ENCODE data around the gene TLX2.
A peak's percentile ranks its signal among the peaks of the same experiment; 100 is the strongest.

Gene TLX2

DNA sequence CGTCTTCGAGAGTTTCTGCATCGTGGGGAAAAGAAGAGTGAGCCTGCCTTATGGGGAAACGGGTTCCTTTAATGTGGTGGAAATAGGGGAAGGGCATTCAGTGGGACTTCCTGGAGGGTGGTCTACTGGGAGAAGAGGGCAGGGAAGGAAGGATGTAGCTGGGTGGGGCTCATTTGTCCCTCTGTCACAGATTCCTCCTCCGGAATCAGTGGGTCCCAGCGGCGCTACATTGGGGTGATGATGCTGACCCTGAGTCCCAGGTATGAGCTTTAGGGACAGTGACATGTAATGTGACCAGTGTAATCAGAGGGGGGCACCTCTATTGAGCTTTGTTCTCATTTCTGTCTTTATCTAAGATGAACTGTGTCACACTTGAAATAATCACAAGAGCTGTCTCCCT lies 17.4 kb downstream of the TLX2 start:
- DNase-seq (ENCODE audit: low spot score) (no peak), FAIRE-seq (no peak)

GRCh38 chr2:74532222-74532621 lies 18.0 kb downstream of the TLX2 start:
- DNase-seq (ENCODE audit: low spot score) (no peak), FAIRE-seq (no peak)

GRCh38 chr2:74533464-74533863 lies 19.2 kb downstream of the TLX2 start:
- FAIRE-seq (no peak), DNase-seq (ENCODE audit: low spot score) (no peak)

- no peak for DNase-seq (ENCODE audit: low spot score)
- FAIRE-seq: no peak
These were observed 20.2 kb downstream of the TLX2 start for GRCh38 chr2:74534411-74534810.

DNA sequence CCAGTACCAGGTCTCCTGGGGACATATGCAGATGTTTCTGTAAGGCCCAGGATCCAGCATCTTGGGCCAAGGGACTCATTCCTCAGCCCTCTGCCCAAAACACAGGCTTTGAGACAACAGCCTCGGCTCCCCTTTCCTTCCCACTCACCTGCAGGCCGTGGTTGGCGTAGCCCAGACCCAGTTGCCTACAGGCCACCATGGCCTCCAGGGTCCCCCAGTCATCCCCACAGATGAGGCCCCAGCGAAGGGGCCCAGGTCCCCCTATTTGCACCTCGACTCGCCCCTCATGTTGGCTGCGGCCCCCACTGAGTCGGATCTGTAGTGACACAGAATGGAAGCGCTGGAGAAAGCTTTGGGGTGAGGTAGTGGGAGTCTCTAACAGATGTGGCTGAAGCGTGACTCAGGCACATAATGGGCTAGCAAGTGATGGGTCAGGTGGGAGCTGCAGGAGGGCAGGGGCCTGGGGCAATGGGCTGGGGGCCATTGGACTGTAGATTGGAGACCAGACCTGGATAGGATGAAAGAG lies 21.3 kb downstream of the TLX2 start:
- no peak for FAIRE-seq
- no peak for DNase-seq (ENCODE audit: low spot score)

GRCh38 chr2:74536166-74536950 lies 22.1 kb downstream of the TLX2 start:
- FAIRE-seq (no peak), DNase-seq (ENCODE audit: low spot score) (no peak)

GRCh38 chr2:74537140-74537539 lies 22.9 kb downstream of the TLX2 start:
- no peak for FAIRE-seq
- DNase-seq (ENCODE audit: low spot score): no peak

DNA sequence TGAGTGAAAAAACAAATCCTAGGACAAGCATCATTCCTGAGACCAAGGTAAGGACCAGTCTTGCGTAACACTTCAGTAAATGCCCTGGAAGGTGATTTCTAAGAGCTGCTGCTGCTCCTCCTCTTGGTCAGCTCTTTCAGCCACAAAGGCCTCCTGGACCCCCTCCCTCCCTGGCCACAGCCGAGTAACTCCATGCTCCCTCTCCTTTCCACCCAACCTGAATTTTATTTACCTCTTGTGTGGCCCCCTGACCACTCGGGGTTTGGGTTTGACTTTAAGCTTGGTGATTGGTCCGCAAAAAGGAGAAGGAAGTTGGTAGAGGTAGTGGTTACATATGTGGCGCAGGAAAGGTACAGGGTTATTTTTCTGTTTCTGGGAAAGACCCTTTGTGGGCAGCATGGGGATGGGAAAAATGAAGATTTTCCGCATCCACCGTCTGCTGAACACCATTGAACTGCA lies 24.7 kb downstream of the TLX2 start:
- no peak for FAIRE-seq
- no peak for DNase-seq (ENCODE audit: low spot score)

GRCh38 chr2:74540291-74540690 lies 26.0 kb downstream of the TLX2 start:
- FAIRE-seq: no peak

GRCh38 chr2:74542978-74543377 lies 28.7 kb downstream of the TLX2 start:
- FAIRE-seq (no peak), DNase-seq (ENCODE audit: low spot score) (no peak)

More at GRCh38 chr2:74540291-74540690, 26.0 kb downstream of the TLX2 start:
- DNase-seq (ENCODE audit: low spot score): no peak

DNA sequence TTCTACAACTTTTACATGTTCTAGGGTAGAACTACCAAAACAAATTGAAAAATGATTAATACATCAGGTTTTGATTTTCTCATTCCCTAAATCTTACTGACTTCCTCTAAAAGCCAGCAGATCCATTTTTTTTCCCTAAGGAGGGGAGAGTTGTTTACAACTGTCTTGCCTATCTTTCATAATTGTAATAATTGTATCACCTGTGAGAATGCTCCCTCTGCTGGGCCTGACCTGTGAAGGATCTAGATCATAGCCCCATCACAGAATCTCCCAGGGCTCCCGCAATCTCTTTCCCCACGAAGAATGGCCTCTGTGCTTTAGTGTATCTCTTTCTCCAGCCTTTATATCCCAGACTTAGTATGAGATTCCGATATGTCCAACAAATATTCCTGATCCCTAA lies 30.4 kb downstream of the TLX2 start:
- FAIRE-seq: no peak

DNA sequence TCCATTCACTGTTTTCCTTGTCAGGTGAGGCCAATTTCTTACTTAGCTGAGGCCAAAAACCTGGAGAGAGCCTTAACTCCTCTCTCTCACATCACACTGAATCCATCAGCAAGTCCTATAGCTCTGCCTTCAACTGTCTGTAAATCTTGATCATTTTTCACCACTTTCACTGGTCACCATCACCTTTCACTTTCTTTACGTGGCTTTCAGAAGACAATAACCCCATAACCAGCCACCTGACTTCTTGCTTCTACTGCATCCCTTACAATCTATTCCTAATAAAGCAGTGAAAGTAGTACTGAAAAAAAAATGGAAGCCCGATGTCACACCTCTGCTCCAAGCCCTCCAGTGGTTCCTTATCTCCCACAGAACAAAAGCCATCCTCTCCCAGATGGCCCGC lies 31.8 kb downstream of the TLX2 start:
- DNase-seq (ENCODE audit: low spot score) (no peak), FAIRE-seq (no peak)

More for the DNA sequence above, 30.4 kb downstream of the TLX2 start:
- DNase-seq (ENCODE audit: low spot score): no peak

DNA sequence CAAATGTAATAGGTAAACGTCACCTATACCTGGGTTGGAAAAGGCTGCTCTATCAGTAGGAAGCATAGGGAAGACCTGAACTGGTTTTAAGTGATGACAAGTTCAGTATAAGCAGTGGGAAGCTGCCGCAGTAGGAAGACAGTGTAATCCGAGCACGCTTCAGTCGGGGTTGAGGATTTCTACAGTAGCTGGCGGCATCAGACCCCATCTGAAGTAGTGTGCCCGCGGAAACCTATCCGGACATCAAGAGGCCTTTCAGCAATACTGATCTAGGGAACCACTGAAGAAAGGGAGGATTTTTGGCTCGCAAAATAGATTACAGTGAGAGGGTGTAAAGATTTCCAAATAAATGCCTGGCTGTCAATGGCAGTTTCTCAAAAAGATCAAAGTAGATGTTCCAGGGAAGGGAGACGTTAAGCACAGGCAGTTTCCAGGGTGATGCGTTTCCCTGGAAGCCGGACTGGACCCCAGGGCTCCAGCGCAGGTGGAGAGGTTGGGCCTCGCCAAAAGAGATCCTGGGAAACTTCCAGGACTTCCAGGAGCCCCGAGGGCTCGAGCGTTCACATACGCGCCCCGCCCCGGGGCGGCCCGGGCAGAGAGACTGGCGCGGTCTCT lies 34.1 kb downstream of the TLX2 start:
- no peak for DNase-seq (ENCODE audit: low spot score)
- no peak for FAIRE-seq

- FAIRE-seq: no peak
- DNase-seq (ENCODE audit: low spot score): peak; percentile 90
These were observed 34.9 kb downstream of the TLX2 start for GRCh38 chr2:74548900-74549826.

DNA sequence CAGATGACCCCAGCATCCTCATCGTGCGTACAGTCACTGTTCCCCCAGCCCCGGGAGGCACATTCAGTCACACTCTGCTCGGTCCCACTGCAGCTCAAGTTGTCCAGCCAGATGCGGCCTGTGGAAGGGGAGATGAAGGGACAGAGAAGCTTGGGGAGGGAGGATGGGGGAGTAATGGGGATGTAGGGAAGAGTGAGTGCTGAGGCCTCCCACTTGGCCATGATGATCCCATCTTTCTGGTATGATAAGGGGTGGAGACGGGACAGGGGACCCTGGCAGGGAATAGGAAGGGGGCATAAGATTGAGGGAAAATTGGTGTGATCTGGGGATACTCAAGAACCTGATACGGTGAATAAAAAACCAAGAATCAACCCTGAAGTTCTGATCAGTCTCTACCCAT lies 36.0 kb downstream of the TLX2 start:
- peak; percentile 23 for FAIRE-seq
- DNase-seq (ENCODE audit: low spot score): no peak

- DNase-seq (ENCODE audit: low spot score) (no peak), FAIRE-seq (no peak)
These were observed 37.3 kb downstream of the TLX2 start for GRCh38 chr2:74551530-74551929.

DNA sequence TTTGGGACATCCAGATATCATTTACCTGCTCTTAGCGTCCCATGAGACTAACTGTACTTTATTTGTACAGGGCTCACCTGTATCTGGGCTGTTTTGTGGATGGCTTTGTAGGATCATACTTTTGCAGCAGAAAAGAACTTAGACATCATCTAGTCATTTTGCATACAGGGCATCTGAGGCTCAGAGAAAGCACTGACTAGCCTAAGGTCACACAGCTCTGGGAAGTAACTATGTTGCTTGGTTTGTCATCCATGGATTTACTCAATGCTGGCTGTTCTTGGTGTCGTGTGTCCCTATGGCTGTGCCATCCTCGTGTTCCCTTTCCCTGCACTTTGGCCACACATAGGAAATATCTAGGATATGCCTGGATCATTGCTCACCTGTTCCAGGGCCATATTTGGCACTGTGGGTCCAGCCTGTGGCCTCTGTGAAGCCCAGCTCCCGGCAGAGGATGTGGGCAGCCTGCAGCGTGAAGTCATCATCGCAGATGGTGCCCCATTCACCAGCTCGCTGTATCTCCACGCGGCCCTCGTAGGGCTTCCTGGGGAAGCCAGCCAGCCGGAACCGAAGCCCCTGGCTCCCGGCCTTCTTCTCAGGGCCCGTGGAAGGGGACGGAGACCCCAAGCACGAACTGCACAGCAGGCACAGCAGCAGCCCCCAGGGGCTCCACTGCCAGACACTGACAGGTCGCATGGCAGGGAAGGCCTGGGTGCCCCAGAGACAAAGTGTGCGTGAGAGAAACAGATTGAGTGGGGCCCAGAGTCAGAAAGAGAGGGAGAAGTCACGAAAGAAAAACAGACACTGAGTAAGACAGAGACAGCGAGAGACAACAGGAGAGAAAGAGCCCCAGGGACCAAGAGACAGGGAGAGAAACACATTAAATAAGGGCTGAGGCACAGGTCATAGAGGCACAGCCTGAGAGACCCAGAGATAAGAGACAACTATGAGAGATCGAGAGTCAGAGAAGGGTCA lies 38.0 kb downstream of the TLX2 start:
- FAIRE-seq: no peak
- DNase-seq (ENCODE audit: low spot score): no peak

- DNase-seq (ENCODE audit: low spot score): no peak
- no peak for FAIRE-seq
These were observed 38.9 kb downstream of the TLX2 start for GRCh38 chr2:74552914-74553811.

All from urothelium cell line (cell line).